Ovary (tissue), 3 donors: ENCODE measurements around the gene MYMK.

Source experiments
- POLR2A ChIP-seq: fragments of 450-650 bp; IDR thresholded peaks from one replicate; pipeline ENCODE4 v1.6.1; 2017; ENCODE audit warnings: antibody characterized with exemption, mild to moderate bottlenecking, moderate library complexity
- TF ChIP-seq, protein P1 (sequence below), 3 donors: fragments of 450-650 bp in 2 of 3; fragments of 200-600 bp in 1 of 3; IDR thresholded peaks; one replicate each; pipeline versions ENCODE4 v1.5.1 to v1.8.0; 2016 to 2022; ENCODE audit warnings: antibody characterized with exemption in 3 of 3, mild to moderate bottlenecking in 1 of 3
- donor health status: DM: no; HTN: no; CAD: no.

DNA sequence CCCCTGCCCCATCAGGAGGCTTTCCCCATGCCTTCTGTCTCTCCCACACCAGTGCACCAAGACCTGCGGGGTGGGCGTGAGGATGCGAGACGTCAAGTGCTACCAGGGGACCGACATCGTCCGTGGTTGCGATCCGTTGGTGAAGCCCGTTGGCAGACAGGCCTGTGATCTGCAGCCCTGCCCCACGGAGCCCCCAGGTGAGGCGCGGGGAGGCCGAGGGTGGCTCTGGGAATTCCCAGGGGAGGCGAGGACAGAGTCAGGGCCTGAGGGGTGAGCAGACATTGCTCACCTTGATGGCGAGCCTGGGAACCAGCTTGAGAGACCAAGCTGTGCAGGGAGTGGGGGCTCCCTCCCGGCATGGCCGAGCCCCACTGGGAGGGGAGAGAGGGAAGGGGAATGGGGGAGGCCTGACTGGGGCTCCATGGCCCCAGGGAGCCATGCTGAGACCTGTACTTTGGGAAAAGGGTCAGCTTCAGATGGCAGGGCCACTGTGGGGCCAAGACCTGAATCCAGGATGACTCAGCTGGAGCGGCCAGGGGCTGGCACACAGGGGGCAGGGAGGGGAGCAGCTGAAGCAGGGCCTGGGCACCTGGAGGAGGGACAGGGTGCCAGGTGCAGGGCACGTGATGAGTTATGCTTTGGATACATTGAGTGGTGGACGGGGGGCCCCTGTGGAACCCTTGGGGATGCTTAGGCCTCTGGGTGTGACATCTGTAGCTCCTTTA is 49.2 kb upstream of the MYMK start:
- TF ChIP-seq, protein P1, sequence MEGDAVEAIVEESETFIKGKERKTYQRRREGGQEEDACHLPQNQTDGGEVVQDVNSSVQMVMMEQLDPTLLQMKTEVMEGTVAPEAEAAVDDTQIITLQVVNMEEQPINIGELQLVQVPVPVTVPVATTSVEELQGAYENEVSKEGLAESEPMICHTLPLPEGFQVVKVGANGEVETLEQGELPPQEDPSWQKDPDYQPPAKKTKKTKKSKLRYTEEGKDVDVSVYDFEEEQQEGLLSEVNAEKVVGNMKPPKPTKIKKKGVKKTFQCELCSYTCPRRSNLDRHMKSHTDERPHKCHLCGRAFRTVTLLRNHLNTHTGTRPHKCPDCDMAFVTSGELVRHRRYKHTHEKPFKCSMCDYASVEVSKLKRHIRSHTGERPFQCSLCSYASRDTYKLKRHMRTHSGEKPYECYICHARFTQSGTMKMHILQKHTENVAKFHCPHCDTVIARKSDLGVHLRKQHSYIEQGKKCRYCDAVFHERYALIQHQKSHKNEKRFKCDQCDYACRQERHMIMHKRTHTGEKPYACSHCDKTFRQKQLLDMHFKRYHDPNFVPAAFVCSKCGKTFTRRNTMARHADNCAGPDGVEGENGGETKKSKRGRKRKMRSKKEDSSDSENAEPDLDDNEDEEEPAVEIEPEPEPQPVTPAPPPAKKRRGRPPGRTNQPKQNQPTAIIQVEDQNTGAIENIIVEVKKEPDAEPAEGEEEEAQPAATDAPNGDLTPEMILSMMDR (IDR thresholded peaks at IDR 0.05) = no peak
- TF ChIP-seq POLR2A = no peak
